22Rv1 (cell line): ENCODE results near the gene IPCEF1.

Source experiments
- CTCF ChIP-seq: fragments of 450-650 bp; IDR thresholded peaks from 2 replicates; pipeline ENCODE4 v1.5.1; 2017; ENCODE audit warnings: mild to moderate bottlenecking
- ZFX ChIP-seq: fragments of 450-650 bp; IDR thresholded peaks from 2 replicates; pipeline ENCODE4 v1.6.1; 2017; ENCODE audit warnings: antibody characterized with exemption, borderline replicate concordance

GRCh38 chr6:154395316-154395715 is 38.7 kb upstream of the IPCEF1 start:
- TF ChIP-seq CTCF (no peak), ZFX (no peak)
